Hematopoietic multipotent progenitor cell treated with erythropoietin and hydrocortisone succinate and interleukin-3 and kit ligand, for 15 days (in vitro differentiated cells): ENCODE data around the gene CD200R1.
"Not testable (repeated sequence)": the region's sequence is repeated elsewhere in the genome, so short reads cannot be mapped to it uniquely, and the experiment has no call there.

Experiments
- DNase-seq: peaks from one replicate; pipeline ENCODE4 v3.0.0-alpha.2; 2015; ENCODE audit warnings: low spot score

The CD200R1 gene

DNA sequence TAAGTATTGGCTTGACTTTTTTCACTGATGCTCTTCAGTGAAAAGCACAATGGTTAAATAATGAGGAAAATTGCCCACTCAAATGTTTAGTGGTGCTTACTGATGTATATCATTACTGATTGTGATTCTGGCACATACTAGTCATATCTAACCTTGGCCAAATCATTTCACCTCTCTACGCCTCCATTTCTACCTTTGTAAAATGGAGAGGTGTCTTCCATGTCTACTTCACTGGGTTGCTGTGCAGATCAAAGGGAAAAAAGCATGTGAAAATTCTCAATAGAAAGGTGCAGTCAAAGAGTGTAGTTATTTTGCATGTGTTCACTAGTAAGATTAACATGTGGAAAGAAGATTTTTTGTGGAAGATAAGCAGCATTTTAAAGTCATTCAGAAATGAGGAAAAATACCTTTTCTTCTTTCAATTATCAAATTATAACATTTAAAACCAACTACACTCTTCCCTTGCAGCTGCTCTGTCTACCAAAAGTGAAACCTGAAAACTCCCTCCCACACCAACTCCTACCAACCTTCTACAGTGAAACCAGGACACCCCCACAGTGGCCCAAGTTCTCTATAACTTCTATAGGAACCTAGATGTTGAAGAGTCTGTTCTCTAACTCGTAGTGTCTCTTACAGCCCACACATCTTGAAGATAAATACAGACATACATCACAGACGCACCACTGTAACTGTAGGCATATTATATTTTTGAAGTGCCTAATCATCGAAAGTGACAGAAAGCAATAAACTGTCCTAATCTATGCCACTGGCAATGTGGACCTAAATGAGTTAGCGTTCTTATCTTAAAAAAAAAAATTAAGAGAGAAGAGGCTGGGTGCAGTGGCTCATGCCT, 1.4 kb downstream of the CD200R1 start:
- DNase-seq: no peak

- DNase-seq: no peak
Observed at GRCh38 chr3:112972158-112972557, 2.7 kb downstream of the CD200R1 start.

DNA sequence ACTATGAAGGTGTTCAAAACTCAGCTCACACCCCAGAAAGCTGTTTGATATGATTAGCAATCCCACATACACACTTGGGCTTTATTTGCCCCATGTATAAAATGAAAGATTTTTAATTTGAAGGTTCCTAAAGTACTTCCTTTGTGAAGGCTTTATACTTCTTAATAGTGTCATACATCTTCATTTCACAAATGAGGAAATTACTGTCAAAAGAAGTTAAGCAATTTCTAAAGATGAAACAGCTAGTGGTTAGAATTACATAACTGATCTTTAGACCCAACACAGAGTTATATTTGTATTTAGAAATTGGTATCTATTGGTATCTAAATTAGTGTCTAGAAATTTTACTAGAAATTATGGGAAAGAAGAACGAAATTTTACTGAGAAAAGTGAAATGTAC, 7.1 kb downstream of the CD200R1 start:
- DNase-seq: no peak

GRCh38 chr3:112967425-112967824, 7.5 kb downstream of the CD200R1 start:
- DNase-seq: no peak

- no peak for DNase-seq
Observed at GRCh38 chr3:112966633-112967032, 8.3 kb downstream of the CD200R1 start.

GRCh38 chr3:112965656-112966055, 9.2 kb downstream of the CD200R1 start:
- no peak for DNase-seq

DNA sequence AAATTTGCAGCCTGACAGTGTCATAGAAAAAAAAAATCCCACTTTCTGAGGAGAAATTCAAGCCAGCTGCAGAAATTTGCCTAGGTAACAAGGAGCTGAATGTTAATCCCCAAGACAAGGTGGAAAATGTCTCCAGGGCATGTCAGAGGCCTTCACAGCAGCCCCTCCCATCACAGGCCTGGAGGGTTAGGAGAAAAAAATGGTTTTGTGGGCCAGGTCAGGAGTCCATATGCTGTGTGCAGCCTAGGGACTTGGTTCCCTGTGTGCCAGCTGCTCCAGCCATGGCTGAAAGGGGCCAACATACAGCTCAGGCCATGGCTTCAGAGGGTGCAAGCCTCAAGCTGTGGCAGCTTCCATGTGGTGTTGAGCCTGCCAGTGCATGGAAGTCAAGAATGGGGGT, 11.2 kb downstream of the CD200R1 start:
- DNase-seq: no peak

GRCh38 chr3:112958811-112959560, 15.9 kb downstream of the CD200R1 start:
- DNase-seq: peak; percentile 3

DNA sequence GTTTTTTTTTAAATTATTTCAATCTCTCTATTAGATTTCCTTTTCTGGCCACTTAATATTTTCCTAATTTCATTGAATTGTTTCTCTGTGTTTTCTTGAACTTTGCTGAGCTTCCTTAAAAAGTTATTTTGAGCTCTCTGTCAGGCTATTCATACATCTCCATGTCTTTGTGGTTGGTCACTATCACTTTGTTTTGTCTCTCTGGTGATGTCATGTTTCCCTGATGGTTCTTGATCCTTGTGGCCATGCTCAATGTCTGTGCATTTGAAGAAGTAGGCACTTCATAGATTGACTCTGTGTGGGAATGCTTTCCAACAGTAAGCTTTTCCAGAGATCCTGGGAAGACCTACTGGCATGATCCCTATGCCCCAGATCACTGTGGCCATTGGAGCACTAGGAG, 18.6 kb downstream of the CD200R1 start:
- DNase-seq: no peak

DNA sequence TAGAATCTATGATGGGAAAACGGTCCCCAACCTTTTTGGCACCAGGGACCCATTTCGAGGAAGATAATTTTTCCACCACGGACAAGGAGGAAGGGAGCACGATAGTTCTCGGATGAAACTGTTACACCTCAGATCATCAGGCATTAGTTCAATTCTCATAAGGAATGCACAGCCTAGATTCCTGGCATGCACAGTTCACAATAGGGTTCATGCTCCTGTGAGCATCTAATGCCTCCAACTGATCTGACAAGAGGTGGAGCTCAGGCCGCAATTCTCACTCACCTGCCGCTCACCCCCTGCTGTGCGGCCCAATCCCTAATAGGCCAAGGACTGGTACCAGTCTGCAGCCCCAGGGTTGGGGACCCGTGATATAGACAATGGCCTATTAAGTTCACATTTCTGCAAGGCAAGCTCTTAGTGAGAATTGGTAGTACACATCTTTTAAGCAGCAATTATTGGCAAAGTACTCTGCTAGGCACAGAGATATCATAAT, 26.5 kb downstream of the CD200R1 start:
- DNase-seq: no peak

GRCh38 chr3:112931736-112932521, 43.0 kb downstream of the CD200R1 start:
- no peak for DNase-seq

DNA sequence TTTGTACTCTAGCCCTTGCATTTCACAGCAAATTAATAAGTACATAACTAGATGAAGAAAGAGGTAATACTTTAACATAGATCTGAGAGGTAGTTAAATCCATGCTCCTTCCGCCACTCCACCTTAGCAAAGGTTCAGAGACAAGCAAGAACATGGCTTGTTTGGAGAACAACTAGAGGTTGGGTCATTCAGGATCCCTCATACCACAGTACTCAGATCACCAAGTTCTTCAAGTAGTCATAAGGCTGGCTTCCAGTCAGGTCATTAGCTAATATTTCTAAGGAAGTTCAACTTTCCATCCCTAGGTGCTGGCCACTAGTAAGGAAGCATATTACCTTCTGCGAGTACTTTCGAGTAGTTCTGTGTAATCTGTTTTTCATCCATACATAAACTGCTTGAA, 44.1 kb downstream of the CD200R1 start:
- no peak for DNase-seq

DNA sequence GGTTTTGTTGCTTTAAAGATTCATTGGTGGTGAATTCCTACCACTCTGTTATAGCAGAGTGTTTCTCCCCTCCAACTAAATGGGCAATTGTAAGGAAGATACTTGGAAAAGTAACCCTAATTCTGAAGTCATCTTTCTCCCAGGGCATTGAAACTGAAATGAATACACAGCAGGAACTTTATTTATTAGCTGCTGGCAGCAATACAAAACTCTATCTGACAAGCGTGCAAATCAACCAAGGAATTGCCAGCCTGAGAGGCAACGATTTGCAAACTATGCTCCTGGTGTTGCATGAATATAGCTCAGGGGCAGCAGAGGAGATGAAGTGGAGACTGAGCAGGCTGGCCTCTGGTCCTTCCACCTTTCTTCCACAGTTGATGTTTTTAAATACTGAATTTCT, 48.9 kb downstream of the CD200R1 start:
- no peak for DNase-seq

DNA sequence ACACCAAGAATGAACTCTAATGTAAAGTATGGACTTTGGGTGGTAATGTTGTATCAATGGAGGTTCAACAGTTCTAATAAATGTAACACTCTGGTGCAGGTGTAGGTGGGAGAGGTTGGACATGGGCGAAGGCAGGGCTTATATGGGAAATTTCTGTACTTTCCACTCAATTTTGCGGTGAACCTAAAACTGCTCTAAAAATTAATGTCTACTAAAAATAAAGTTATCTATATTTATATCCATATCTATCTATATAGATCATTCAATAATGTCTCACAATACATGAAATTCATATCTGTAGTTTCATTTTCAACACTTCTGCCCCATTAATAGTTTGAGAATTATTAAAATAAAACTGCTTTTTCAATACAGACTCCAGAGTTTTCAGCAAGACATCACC, 49.3 kb downstream of the CD200R1 start:
- no peak for DNase-seq

DNA sequence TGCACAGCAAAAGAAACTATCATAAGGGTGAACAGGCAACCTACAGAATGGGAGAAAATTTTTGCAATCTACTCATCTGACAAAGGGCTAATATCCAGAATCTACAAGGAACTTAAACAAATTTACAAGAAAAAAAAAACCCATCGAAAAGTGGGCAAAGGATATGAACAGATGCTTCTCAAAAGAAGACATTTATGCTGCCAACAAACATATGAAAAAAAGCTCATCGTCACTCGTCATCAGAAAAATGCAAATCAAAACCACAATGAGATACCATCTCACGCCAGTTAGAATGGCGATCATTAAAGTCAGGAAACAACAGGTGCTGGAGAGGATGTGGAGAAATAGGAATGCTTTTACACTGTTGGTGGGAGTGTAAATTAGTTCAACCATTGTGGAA, 55.4 kb downstream of the CD200R1 start:
- DNase-seq: not testable (repeated sequence)

- no peak for DNase-seq
Observed at GRCh38 chr3:112908252-112908651, 66.7 kb downstream of the CD200R1 start.

DNA sequence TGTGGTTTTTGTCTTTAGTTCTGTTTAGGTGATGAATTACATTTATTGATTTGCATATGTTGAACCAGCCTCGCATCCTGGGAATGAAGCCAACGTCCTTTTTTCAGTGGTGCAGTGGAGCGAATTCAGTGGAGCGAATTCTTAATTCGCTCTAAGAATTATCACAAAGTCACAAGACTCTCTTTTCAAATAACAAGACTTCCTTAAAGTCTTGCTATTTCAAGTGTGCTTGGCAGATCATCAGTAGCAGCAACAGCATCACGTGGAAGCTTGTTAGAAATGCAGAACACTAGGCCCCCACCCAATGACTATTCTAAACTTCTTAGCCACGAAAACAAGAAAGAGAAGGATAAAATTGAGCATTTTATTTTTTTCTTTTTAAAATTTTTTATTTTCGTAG, 70.1 kb downstream of the CD200R1 start:
- DNase-seq: no peak

DNA sequence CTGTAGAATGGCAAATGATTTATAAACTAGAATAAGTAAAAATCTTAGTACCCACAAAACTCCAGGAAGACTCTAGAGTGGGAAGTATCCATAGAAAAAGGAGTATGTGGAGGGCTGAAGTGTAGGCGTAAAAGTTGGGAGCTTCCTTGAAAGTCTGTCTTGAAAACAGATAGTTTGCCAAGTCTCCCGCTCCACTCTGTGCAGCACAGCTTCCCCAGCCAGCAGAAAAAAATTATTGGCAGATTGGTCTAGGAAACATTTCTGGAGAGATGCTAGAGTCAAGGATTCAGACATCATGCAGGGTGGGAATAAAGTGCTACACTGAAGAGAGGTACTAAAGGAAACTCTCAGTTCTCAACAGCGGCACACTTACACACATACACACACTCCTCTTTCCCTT, 74.8 kb downstream of the CD200R1 start:
- DNase-seq: no peak

- DNase-seq: no peak
Observed at GRCh38 chr3:112897791-112898190, 77.1 kb downstream of the CD200R1 start.

GRCh38 chr3:112894258-112894657, 80.6 kb downstream of the CD200R1 start:
- no peak for DNase-seq

DNA sequence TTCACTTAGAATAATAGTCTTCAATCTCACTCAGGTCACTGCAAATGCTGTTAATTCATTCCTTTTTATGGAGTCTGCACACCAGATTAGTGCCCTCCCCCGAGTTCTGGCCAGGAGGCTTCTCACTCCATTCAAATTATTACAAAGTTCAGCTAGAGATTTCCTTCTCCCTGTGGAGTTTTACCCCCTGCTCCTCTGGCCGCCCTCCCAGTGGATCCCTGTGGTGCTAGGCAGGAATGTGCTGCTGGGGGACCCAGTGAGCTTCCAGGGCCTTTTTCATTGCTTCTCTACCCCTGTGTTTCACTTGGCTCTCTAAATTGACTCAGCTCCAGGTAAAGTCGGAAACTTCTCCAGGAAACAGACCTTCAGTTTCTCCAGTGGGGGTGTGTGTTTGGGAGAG, 85.5 kb downstream of the CD200R1 start:
- DNase-seq: no peak

- no peak for DNase-seq
Observed at GRCh38 chr3:112888381-112889085, 86.4 kb downstream of the CD200R1 start.
